HEK293T (cell line): ENCODE measurements around the gene TBX1.

Experiments used
- BHLHE40 ChIP-seq: fragments of 450-650 bp; IDR thresholded peaks from 2 replicates; pipeline ENCODE4 v1.6.1; 2016; ENCODE audit warnings: mild to moderate bottlenecking, moderate library complexity, borderline replicate concordance
- CTBP1 ChIP-seq: fragments of 450-650 bp; IDR thresholded peaks from 2 replicates; pipeline ENCODE4 v1.6.1; 2016; ENCODE audit warnings: borderline replicate concordance
- ELF4 ChIP-seq: fragments of 450-650 bp; IDR thresholded peaks from 2 replicates; pipeline ENCODE4 v1.6.1; 2017; ENCODE audit warnings: antibody characterized with exemption
- FOXA1 ChIP-seq: fragments of 450-650 bp; IDR thresholded peaks from 2 replicates; pipeline ENCODE4 v1.6.1; 2016; ENCODE audit warnings: mild to moderate bottlenecking
- FOXK2 ChIP-seq: fragments of 450-650 bp; IDR thresholded peaks from 2 replicates; pipeline ENCODE4 v1.6.1; 2016; ENCODE audit warnings: mild to moderate bottlenecking
- FOXM1 ChIP-seq: fragments of 450-650 bp; IDR thresholded peaks from 2 replicates; pipeline ENCODE4 v1.6.1; 2017; ENCODE audit warnings: mild to moderate bottlenecking, borderline replicate concordance
- HDGF ChIP-seq: fragments of 450-650 bp; IDR thresholded peaks from 2 replicates; pipeline ENCODE4 v1.6.1; 2017; ENCODE audit warnings: antibody characterized with exemption, borderline replicate concordance
- LEF1 ChIP-seq: fragments of 450-650 bp; IDR thresholded peaks from 2 replicates; pipeline ENCODE4 v1.6.1; 2017; ENCODE audit warnings: mild to moderate bottlenecking, borderline replicate concordance
- NFRKB ChIP-seq: fragments of 450-650 bp; IDR thresholded peaks from 2 replicates; pipeline ENCODE4 v1.6.1; 2016; ENCODE audit warnings: mild to moderate bottlenecking, moderate library complexity
- PKNOX1 ChIP-seq: fragments of 450-650 bp; IDR thresholded peaks from 2 replicates; pipeline ENCODE4 v1.6.1; 2016
- SP1 ChIP-seq: fragments of 450-650 bp; IDR thresholded peaks from 2 replicates; pipeline ENCODE4 v1.6.1; 2017
- SUZ12 ChIP-seq: fragments of 450-650 bp; IDR thresholded peaks from 2 replicates; pipeline ENCODE4 v1.6.1; 2016; ENCODE audit warnings: mild to moderate bottlenecking
- TARDBP ChIP-seq: fragments of 450-650 bp; IDR thresholded peaks from 2 replicates; pipeline ENCODE4 v1.6.1; 2016
- ZNF384 ChIP-seq: fragments of 450-650 bp; IDR thresholded peaks from 2 replicates; pipeline ENCODE4 v1.6.1; 2016

DNA sequence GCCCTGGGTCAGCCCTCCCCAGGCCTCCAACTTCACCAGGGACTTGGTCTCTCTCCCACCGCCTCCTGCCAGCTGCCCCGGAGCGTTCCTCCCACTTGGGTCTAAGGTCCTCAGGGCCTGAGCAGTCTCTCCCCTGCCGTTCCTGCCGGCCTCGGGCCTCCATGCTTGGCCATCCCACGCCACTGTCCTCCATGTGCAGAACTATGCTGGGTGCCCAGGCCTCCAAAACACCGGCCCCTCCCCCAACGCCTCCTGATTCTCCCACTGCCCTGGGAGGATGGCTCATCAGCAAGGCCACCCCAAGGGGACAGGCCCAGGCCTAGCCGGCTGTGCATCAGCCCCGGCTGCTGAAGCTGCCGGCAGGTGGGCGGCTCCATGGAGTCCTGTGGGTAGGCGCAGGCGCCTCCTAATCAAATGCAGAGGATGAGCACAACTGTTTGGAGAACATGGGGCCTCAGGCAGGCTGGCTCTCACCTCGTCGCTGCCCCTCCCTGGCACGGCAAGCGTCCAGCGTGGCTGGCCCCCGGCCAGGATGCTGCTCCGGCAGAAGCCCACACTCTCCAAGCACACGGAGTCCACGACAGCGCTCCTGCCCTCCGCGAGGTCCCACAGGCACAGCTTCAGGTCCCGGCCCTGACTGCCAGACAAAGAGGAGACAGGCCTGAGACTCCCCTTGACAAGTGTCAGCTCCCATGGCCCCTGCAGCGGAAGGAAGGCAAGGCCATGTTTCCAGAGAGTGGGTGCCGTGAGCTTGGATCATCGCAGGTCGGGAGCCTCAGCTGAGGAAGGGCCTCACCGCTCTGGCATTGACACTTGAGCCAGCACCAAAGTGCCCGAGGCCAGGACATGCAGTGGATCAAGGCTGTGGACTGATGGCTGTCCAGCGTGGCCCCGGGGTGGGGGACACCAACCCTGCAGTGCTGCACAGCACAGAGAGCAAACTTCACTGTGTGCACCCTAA lies 51.5 kb downstream of the TBX1 start:
- no peak for TF ChIP-seq BHLHE40
- TF ChIP-seq FOXA1, result no peak
- no peak for TF ChIP-seq NFRKB
- no peak for TF ChIP-seq SUZ12
- no peak for TF ChIP-seq PKNOX1
- TF ChIP-seq SP1, result no peak
- TF ChIP-seq ELF4, result no peak
- no peak for TF ChIP-seq ZNF384
- TF ChIP-seq TARDBP, result no peak
- TF ChIP-seq CTBP1, result no peak
- TF ChIP-seq FOXM1, result no peak
- no peak for TF ChIP-seq FOXK2
- TF ChIP-seq HDGF, result no peak
- TF ChIP-seq LEF1, result no peak
